Natural killer cell treated with Interleukin-12 subunit alpha and Interleukin-12 subunit beta and Interleukin-15 and Interleukin-18, amount 100 ng/mL, for 72 hours (primary cell): ENCODE data around the gene CRABP1. TPM values are rescaled to one million over a fixed set of nuclear protein-coding genes. Genes with fewer than 3 reads are reported as not detected.
A peak's percentile ranks its signal among the peaks of the same experiment; 100 is the strongest.

ENCODE experiments used
- ATAC-seq, 2 donors: fragments of 150-1000 bp; cut with Tn5 transposase in 1 of 2; sonication (Bioruptor Pico), chemical (Tn5 transposase) in 1 of 2; 2 replicates each; pipeline ENCODE4 v1.10.0; 2021
- DNase-seq: peaks from one replicate; pipeline ENCODE4 v3.0.0; 2022; ENCODE audit warnings: low spot score
- H3K27ac Mint-ChIP-seq, 2 donors: 1 replicate in 1 of 2; 2 replicates in 1 of 2; pipeline ENCODE4 v1.8.0; 2022; ENCODE audit warnings: mixed read lengths in 2 of 2, mild to moderate bottlenecking in 1 of 2, moderate library complexity in 1 of 2
- H3K27me3 Mint-ChIP-seq, 2 donors: 1 replicate in 1 of 2; 2 replicates in 1 of 2; pipeline ENCODE4 v1.8.0; 2022; ENCODE audit warnings: mixed read lengths in 2 of 2
- H3K36me3 Mint-ChIP-seq: one replicate; pipeline ENCODE4 v1.8.0; 2022; ENCODE audit warnings: mixed read lengths
- H3K4me1 Mint-ChIP-seq, 2 donors: 1 replicate in 1 of 2; 2 replicates in 1 of 2; pipeline ENCODE4 v1.8.0; 2022; ENCODE audit warnings: low read depth in 2 of 2, mixed read lengths in 2 of 2, mild to moderate bottlenecking in 1 of 2
- H3K4me3 Mint-ChIP-seq: one replicate; pipeline ENCODE4 v1.8.0; 2022; ENCODE audit warnings: mixed read lengths
- H3K9me3 Mint-ChIP-seq: 2 replicates; pipeline ENCODE4 v1.8.0; 2022; ENCODE audit warnings: mixed read lengths
- total RNA-seq, 2 donors: library from RNA; stranded (reverse); gene quantifications; one replicate each; pipeline ENCODE4 v1.2.3, GENCODE V29; 2022

CRABP1 gene
- not detected for total RNA-seq

DNA sequence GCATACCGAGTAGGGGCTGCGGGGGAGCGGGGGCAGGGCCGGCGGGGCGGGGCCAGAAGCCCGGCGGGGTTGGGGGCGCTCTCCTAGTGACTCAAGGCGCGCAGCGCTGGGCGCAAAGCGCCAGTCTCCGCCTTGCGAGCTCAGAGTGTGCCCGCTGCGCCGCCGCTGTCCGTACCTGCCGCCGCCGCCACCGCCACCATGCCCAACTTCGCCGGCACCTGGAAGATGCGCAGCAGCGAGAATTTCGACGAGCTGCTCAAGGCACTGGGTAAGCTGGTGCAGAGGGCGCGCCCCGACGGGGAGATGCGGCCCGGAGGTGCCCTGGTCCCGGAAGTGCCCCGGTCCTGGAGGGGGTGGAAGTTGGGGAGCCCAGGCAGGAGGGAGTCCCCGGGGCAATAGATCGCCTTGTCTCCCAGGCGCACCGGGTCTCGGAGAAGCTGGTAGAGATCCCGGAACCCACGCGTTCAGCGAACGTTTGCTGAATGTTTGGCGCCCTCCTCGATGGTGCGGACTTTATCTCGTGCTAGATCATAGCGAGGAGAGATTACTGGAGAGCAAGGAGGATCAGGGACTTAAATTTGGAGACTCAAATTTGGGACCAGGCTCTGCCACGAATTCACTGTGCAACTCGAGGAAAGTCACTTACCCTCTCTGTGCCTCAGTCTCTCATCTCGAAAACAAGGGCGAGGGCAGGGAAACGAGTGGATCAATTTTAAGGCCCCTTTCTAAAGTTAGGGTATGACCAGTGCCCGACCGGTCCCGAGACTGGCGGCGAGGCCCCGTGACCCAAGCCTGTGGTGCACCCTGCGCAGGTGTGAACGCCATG, at the start of gene CRABP1:
CRABP1 (plus strand) TSS at position 123 of the 826 bp plus-strand sequence; CDS start at position 199, 76 bp downstream.
- H3K27ac Mint-ChIP-seq: no peak within 1 kb of the TSS
- ATAC-seq (peak; percentile 14 to 29), DNase-seq (no peak)
- H3K4me3 Mint-ChIP-seq: no peak within 1 kb of the TSS
- H3K36me3 Mint-ChIP-seq: no peaks in the 10 kb centered on the region
- H3K4me1 Mint-ChIP-seq: peaks cover 0 to 3% of the 10 kb centered on the region in 2 donors
- no peaks in the 10 kb centered on the region for H3K9me3 Mint-ChIP-seq
- peaks cover 15 to 23% of the 10 kb centered on the region in 2 donors for H3K27me3 Mint-ChIP-seq

DNA sequence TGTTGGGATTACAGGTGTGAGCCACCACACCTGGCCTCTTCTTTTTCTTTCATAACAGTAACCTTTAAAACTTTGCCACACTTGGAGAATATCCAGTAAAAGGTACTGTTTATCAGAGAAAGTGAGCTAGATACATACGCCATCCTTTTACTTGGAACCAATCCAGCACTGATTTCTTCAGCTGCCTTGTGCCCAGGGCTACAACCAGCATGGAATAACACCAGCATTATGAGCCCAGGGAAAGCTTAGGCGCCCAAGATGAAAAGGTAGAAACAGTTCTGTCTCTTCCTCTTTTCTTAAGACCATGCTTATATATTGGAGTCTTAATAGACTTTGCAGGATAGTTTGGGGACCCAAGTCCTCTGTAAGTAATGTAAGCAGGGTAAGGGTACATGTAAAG, 49.1 kb upstream of the CRABP1 start:
- Mint-ChIP-seq H3K9me3 (no peaks in the 10 kb centered on the region), H3K4me3 (no peak overlapping the region), H3K27ac (no peak overlapping the region), H3K4me1 (peaks cover 0 to 6% of the 10 kb centered on the region in 2 donors), H3K27me3 (no peaks in the 10 kb centered on the region), H3K36me3 (peaks cover 21% of the 10 kb centered on the region)
- ATAC-seq (no peak), DNase-seq (no peak)

DNA sequence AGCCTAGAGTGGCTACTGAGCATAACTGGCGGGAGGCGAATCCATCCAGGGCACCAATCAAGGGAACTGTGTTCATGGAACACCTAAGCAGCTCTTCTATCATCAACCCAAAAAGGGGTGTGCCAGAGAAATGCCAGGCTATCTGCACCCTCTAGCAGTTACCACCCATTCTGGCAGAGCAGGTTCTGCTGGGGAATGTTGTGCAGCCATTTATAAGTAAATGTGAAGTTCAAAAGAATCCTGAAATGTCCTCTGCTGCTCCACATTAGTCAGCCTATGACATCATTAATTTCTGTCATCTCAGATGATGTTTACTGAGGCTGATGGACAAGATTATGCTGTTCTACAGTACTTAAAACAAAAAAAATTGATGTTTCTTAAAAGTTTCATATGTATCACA, 48.5 kb upstream of the CRABP1 start:
- DNase-seq (no peak), ATAC-seq (no peak)
- H3K4me1 Mint-ChIP-seq: peaks cover 0 to 3% of the 10 kb centered on the region in 2 donors
- no peaks in the 10 kb centered on the region for H3K9me3 Mint-ChIP-seq
- peaks cover 17% of the 10 kb centered on the region for H3K36me3 Mint-ChIP-seq
- H3K27me3 Mint-ChIP-seq: no peaks in the 10 kb centered on the region
- no peak overlapping the region for H3K4me3 Mint-ChIP-seq
- H3K27ac Mint-ChIP-seq: no peak overlapping the region

DNA sequence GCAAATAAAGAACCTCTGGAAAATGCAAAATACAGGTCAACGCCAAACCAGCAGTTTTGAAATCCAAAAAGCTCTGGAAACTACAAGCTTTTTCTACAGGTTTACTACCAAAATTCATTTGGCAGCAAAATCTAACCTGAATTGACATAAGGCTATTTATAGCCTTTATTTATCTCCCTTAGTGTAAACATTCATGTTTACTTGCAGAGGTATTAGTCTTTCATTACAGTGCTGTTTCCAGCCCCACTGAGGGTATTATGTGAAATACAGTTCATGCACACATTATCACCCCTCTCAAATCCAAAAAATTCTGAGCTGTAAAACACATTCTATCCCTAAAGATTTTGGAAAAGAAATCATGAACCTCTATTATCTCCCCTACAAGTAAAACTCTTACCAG, 47.9 kb upstream of the CRABP1 start:
- Mint-ChIP-seq H3K27me3 (no peaks in the 10 kb centered on the region), H3K4me3 (no peak overlapping the region), H3K27ac (no peak overlapping the region), H3K9me3 (no peaks in the 10 kb centered on the region), H3K36me3 (peaks cover 14% of the 10 kb centered on the region), H3K4me1 (peaks cover 0 to 3% of the 10 kb centered on the region in 2 donors)
- ATAC-seq (no peak), DNase-seq (no peak)

DNA sequence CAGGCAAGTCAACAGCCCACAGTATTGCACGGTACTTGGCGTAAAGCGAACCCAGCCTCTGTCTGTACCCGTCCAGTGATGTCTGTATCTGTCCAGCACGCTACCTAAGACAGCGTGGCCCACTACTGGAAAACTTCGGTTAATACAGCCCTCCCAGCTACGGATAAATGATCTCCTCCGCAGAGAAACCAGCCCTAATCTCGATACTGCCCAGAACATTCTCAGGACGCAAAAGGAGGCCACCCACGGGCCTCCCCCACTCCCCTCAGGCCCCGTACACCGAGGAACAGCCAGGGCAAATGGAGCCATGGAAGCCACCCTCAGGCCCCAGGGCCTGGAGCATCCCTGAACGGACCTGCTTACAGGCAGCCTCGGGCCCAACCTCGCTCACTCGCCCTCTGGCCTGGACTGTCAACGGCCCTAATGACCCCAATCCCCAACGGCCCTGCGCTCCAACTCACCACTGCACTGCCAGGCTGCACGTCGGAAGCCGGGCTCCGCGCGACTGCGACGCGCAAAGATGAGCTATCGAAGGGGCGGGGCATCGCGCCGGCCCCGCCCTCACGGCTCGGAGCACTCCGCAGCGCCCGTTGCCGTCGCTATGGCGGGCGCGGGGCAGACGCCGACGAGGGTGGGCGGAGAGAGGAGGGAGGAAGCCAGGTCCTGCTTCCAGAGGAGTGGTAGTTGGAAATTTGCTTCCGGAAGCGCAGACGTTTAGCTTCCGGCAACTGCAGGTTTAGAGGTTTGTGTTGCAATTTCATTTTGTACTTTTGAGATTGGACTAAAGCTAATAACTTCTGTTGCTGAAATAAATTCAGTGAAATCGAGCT, 40.8 kb upstream of the CRABP1 start, which contains the start of gene SKIC8:
SKIC8 (minus strand) TSS at position 509 of the 830 bp plus-strand sequence. CDS start 3,923 bp downstream, outside the sequence.
- DNase-seq (peak; percentile 94), ATAC-seq (peak; percentile 97 to 98)
- peak within 1 kb of the TSS; percentile 95 for H3K4me3 Mint-ChIP-seq
- H3K36me3 Mint-ChIP-seq: peaks cover 9% of the 10 kb centered on the region
- H3K27ac Mint-ChIP-seq: peak within 1 kb of the TSS; percentile 89 to 91
- no peaks in the 10 kb centered on the region for H3K27me3 Mint-ChIP-seq
- peaks cover 15 to 27% of the 10 kb centered on the region in 2 donors for H3K4me1 Mint-ChIP-seq
- no peaks in the 10 kb centered on the region for H3K9me3 Mint-ChIP-seq

DNA sequence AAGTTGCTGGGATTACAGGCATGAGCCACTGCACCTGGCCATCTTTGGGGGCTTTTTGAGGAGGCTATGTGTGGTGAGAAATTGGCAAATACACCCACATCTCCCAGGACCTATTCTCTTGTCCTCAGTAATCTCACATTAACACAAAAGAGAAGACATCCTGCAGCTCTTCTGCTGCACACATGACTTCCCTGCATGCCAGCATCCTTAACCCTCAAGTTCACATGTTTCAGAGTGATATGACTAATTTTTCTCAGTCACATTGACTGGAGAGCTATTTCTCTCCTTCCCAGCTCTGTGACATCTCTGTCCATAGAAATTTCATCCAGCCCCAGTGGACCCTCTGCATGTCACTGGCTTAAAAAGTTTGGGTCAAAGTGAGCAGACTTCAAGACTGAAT, 38.8 kb upstream of the CRABP1 start:
- DNase-seq: no peak
- Mint-ChIP-seq H3K4me3 (peak overlapping the region; percentile 49), H3K27me3 (no peaks in the 10 kb centered on the region), H3K36me3 (no peaks in the 10 kb centered on the region), H3K27ac (peak overlapping the region; percentile 12 to 16), H3K4me1 (peaks cover 15 to 27% of the 10 kb centered on the region in 2 donors), H3K9me3 (no peaks in the 10 kb centered on the region)
- no peak for ATAC-seq

DNA sequence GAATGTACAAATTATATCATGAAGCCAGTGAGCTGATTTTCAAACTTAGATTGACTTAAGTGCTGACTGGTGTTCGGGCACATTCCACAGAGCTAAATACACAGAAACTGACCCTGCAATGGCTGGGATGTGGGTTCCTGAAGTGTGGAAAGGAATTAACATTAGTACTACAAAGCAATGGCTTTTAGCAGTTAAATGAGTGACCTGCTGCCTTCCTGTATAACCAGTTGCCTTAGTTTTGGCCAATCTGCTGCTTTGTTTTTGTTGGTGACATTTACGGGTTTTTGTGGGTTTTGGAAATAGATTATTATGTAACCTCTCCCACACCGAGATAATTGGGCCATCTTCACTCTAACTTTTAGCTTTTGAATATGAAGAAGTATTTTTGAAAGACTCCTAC, 38.3 kb upstream of the CRABP1 start:
- H3K27ac Mint-ChIP-seq: peak overlapping the region; percentile 12 to 16
- DNase-seq: no peak
- H3K4me3 Mint-ChIP-seq: peak overlapping the region; percentile 49
- no peaks in the 10 kb centered on the region for H3K27me3 Mint-ChIP-seq
- ATAC-seq: no peak
- H3K4me1 Mint-ChIP-seq: peaks cover 15 to 27% of the 10 kb centered on the region in 2 donors
- H3K36me3 Mint-ChIP-seq: no peaks in the 10 kb centered on the region
- no peaks in the 10 kb centered on the region for H3K9me3 Mint-ChIP-seq

DNA sequence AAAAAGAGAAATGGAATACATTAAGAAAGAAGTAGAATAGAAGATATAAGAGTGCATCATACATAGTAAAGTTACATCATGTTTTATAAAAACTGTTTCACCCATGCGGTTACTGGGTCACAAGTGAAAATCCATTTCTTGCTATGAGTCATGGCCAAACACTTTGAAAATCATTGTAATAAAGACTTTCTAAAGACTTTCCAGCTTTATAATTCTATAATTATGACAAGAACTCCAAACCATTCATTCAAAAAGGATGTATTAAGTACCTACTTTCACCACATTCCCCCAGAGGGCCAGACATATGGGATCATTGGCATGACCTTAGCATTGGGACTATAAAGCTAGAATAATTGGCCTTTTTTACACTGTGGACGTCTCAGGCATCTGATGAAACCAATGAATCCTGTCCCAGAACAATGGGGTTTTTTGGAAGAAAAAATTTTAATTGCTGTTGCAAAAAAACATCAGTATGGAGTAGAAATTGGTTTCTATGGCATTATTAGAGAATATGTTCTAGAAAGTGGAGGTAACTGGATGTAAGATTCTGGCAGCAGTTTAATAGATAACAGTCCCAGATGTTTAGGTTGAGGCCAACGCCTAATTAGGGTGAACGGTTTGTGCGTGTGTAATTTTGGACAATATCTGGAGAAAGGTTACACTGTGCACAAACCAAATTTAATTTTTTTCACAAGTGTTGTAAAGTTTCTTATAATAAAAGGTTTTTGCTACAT, 37.4 kb upstream of the CRABP1 start:
- Mint-ChIP-seq H3K9me3 (no peaks in the 10 kb centered on the region), H3K4me3 (peak overlapping the region; percentile 10), H3K27me3 (no peaks in the 10 kb centered on the region), H3K27ac (peak overlapping the region in 1 of 2 donors; percentile 12), H3K36me3 (no peaks in the 10 kb centered on the region), H3K4me1 (peaks cover 15 to 27% of the 10 kb centered on the region in 2 donors)
- ATAC-seq: no peak
- no peak for DNase-seq

DNA sequence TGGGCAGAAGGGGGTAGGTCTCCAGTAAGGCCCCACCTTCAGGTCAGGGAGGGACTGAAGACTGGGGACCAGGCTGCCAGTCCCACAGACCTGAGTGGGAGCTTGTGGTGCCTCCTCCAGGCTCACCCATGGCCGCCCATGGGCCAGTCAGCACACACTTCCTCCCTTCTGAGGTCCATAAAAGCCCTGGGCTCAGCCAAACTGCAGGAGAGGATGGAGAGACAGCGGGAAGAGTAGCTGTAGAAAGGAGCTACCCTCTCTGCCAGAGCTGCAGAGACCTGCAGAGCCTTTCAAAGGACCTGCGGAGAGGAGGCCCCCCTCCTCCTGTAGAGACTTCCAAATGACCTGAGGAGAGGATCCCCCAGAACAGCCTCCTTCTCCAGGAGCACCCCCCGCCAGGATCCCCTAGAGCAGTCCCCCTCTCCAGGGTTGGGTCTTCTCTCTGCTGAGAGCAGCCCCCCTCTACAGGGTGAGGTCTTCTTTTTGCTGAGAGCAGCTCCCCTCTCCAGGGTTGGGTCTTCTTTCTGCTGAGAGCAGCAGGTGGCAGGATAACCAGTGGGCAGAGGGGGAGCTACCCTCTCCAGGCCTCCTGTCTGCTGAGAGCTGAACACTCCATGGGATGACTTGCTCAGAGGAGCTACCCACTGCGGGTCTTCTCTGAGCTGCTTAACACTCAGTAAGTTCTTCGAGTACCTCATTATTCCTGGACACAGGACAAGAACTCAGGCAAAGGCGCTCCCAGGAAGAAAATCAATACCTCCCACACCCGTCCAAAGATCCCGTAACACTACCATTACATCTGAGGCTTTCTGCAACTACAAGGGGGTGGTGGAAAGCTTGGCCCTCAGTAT, 35.7 kb upstream of the CRABP1 start:
- ATAC-seq: no peak
- Mint-ChIP-seq H3K4me3 (no peak overlapping the region), H3K27ac (no peak overlapping the region)

DNA sequence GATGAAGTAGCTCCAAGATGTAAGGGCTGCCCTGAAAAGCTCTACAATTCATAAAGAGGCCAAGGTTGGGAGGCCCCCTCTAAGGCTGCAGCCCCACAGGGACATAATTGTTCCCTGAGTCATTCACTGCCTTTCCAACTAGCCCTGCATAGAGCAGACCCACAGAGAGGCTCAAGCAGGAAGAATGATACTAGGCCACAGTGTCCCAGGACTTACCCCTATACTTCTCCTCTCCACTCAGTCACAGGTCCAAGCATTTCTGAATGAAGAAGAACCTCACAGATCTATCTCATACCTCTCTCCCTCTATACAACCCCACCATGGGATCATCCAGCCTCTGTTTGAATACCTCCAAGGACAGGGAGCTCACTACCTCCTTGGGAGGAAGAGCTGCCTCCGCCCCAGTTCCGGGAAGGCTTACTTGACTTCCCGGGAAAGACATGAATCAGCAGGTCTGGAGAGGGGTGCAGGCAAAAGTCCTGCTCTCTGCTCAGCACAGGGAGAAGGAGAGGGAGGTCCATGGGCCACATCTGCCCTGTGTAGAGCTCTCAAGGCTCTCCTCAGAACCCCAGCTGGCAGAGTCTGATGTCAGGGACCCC, 33.9 kb upstream of the CRABP1 start:
- Mint-ChIP-seq H3K27me3 (peaks cover 0 to 4% of the 10 kb centered on the region in 2 donors), H3K4me1 (peaks cover 4 to 16% of the 10 kb centered on the region in 2 donors), H3K36me3 (no peaks in the 10 kb centered on the region), H3K4me3 (no peak overlapping the region), H3K27ac (no peak overlapping the region), H3K9me3 (no peaks in the 10 kb centered on the region)
- ATAC-seq: no peak
- no peak for DNase-seq

More for the DNA sequence above, 35.7 kb upstream of the CRABP1 start:
- no peaks in the 10 kb centered on the region for H3K36me3 Mint-ChIP-seq
- DNase-seq: no peak
- no peaks in the 10 kb centered on the region for H3K9me3 Mint-ChIP-seq
- H3K27me3 Mint-ChIP-seq: peaks cover 0 to 4% of the 10 kb centered on the region in 2 donors
- peaks cover 7 to 17% of the 10 kb centered on the region in 2 donors for H3K4me1 Mint-ChIP-seq

DNA sequence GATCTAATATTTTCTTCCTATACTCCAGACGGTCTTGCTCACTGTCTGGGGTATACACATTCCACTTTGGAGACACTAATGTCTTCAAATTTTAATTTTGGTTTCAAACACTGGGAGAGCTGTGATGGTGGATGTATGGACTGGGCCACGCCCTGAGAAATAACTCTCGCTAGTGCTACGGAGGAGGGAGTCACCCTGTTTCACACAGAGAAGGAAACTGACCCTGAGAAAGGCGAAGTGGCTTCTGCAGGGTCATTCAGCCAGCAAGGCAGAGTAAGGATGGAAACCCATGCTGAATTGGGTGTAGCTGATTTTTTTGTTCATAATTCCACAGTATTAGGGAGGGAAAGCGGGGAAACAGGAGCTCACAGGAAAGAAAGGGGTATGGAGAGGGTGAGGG, 32.2 kb upstream of the CRABP1 start:
- Mint-ChIP-seq H3K27ac (no peak overlapping the region), H3K27me3 (peaks cover 0 to 4% of the 10 kb centered on the region in 2 donors), H3K4me1 (no peaks in the 10 kb centered on the region), H3K9me3 (no peaks in the 10 kb centered on the region), H3K36me3 (no peaks in the 10 kb centered on the region), H3K4me3 (no peak overlapping the region)
- ATAC-seq (no peak), DNase-seq (no peak)

DNA sequence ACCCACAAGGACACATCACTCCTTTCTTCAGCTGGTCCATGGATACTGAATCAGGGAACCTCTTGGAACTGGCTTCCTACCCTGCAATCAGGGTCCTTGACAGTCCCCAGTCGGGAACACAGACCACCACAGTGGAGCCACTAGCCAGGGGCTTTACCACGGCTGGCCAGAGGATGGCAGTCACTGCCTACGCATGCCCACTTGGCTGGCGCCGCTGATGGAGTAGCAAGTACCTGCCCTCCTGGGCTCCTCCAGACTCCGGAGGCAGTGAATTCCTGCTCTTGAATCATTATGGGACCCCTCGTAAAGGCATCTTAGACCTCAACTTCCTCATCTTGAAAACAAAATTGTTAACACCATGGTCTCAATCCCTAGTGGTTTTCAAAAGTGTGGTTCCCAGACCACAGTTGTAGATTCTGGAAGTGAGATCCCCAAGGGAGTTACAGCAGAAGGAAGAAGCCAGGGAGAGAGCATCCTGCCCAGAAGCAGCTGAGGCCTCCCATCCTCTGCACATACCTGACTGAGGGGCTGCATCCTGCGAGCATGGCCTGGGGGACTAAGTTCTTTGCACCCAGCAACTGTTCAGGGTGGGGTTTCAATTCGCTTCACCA, 31.6 kb upstream of the CRABP1 start:
- H3K4me1 Mint-ChIP-seq: no peaks in the 10 kb centered on the region
- no peak overlapping the region for H3K4me3 Mint-ChIP-seq
- no peaks in the 10 kb centered on the region for H3K9me3 Mint-ChIP-seq
- peaks cover 0 to 4% of the 10 kb centered on the region in 2 donors for H3K27me3 Mint-ChIP-seq
- no peaks in the 10 kb centered on the region for H3K36me3 Mint-ChIP-seq
- DNase-seq (peak; percentile 72), ATAC-seq (peak; percentile 76)
- no peak overlapping the region for H3K27ac Mint-ChIP-seq
